ENCODE results near the gene PCNX2.
A peak's percentile ranks its signal among the peaks of the same experiment; 100 is the strongest.

Gene PCNX2

GRCh38 chr1:233193741-233194140 is 101.8 kb downstream of the PCNX2 start:
- DNase-seq (ENCODE audit: low read depth), result no peak
- no peak for TF ChIP-seq CTCF (IDR thresholded peaks at IDR 0.05; ENCODE audit: low read length, missing control alignments)
- no peak overlapping the region for H3K4me3 ChIP-seq (replicated peaks; ENCODE audit: low read depth, low read length)

DNA sequence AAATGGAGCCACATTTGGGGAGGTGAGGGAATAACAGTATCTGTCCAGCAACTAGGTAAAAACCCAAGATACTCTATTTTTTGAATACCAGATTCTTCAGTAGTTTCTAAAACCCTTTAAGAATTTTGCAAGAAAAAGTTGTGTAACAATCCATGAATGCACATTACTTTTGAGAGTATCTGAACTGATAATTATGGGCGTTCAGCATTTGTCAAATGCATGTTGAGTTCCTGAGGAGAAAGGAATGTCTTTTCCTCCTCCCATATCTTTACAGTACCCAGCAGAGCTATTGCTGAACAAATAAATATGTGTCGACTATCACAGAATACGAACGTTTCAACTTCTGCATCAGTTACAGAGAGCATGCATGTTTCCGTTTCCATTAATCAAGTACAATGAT is 104.5 kb downstream of the PCNX2 start:
- TF ChIP-seq CTCF (IDR thresholded peaks at IDR 0.05; ENCODE audit: low read length, missing control alignments), result no peak
- H3K4me3 ChIP-seq (replicated peaks; ENCODE audit: low read depth, low read length), result no peak overlapping the region
- no peak for DNase-seq (ENCODE audit: low read depth)

DNA sequence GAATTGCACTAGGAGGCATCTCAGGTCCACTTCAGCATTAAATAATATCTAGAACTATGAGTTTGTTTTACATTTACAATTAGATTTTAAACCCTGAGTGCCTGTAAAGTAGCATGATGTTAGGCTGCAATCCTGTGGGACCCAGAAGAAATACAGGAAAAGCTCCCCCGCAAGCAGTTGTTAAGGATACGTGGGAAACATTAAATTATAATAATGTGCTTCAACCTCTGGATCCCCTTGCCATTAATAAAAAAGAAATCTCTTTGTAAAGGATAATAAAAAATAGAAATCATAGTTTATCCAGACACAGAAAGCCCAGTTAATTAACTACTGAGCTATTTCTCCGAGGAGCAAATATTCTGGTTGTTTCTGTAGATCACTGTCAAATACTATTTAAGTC is 106.0 kb downstream of the PCNX2 start:
- TF ChIP-seq CTCF (IDR thresholded peaks at IDR 0.05; ENCODE audit: low read length, missing control alignments), result no peak
- no peak for DNase-seq (ENCODE audit: low read depth)
- no peak overlapping the region for H3K4me3 ChIP-seq (replicated peaks; ENCODE audit: low read depth, low read length)

DNA sequence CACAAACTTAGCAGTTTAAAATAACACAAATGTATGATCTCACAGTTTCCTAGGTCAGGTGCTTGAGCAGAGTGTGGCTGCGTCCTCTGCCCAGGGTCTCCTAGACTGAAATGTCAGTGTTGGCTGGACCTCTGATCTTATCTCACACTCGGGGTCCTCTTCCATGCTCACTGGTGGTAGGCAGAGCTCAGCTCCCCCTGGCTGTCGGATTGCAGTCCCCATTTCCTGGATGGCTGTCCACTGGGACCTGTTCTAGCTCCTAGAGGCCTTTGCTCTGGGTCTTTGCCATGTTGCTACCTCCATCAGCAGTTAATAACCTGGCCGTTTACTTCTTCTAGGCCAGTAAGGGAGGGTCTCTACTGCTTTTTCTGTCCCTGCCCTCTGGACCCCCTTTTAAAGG is 107.5 kb downstream of the PCNX2 start:
- H3K4me3 ChIP-seq (replicated peaks; ENCODE audit: low read depth, low read length), result no peak overlapping the region
- DNase-seq (ENCODE audit: low read depth), result no peak
- no peak for TF ChIP-seq CTCF (IDR thresholded peaks at IDR 0.05; ENCODE audit: low read length, missing control alignments)

GRCh38 chr1:233183226-233184020 is 112.1 kb downstream of the PCNX2 start:
- no peak for TF ChIP-seq CTCF (IDR thresholded peaks at IDR 0.05; ENCODE audit: low read length, missing control alignments)
- peak; percentile 19 for DNase-seq (ENCODE audit: low read depth)
- no peak overlapping the region for H3K4me3 ChIP-seq (replicated peaks; ENCODE audit: low read depth, low read length)

DNA sequence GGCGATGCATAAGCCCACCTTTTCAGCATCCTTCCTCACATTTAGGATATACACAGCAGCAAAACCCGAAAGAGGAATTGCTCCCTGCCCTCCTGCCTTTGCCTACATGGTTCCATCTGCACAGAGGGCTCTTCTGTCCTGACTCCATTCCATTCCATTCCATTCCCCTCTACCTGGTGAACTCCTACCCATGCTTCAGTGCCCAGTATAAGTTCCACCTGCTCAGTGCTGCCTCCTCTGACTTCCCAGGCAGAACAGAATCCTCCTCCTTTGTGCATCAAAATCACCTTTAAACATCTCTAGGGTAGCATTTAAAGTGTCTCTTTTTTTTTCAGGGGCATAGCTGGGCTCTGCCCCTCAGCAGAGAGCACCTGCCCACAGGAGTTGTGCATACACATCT is 112.9 kb downstream of the PCNX2 start:
- TF ChIP-seq CTCF (IDR thresholded peaks at IDR 0.05; ENCODE audit: low read length, missing control alignments), result no peak
- no peak overlapping the region for H3K4me3 ChIP-seq (replicated peaks; ENCODE audit: low read depth, low read length)
- DNase-seq (ENCODE audit: low read depth), result no peak
